Activated CD4-positive, CD25-positive, alpha-beta regulatory T cell (primary cell): ENCODE measurements around the gene RAB37.

Source experiments
- DNase-seq, 4 experiments: peaks; one replicate each; lab custom pipeline; 2025; lab: John Stamatoyannopoulos, UW

RAB37 gene

GRCh38 chr17:74760404-74761105, 23.5 kb downstream of the RAB37 start:
- DNase-seq = no peak

- DNase-seq = no peak
Observed at GRCh38 chr17:74761419-74761818, 24.4 kb downstream of the RAB37 start.

- no peak for DNase-seq
Observed at GRCh38 chr17:74761931-74762330, 24.9 kb downstream of the RAB37 start.

- DNase-seq = no peak
Observed at GRCh38 chr17:74763565-74764387, 26.7 kb downstream of the RAB37 start.

GRCh38 chr17:74764751-74765286, 27.8 kb downstream of the RAB37 start:
- no peak for DNase-seq

GRCh38 chr17:74766413-74766812, 29.4 kb downstream of the RAB37 start:
- no peak for DNase-seq

GRCh38 chr17:74767111-74767516, 30.1 kb downstream of the RAB37 start:
- DNase-seq = no peak

- DNase-seq = no peak
Observed at GRCh38 chr17:74768069-74768762, 31.2 kb downstream of the RAB37 start.

- DNase-seq = no peak
Observed at GRCh38 chr17:74768763-74769114, 31.7 kb downstream of the RAB37 start.

GRCh38 chr17:74769266-74769855, 32.3 kb downstream of the RAB37 start:
- no peak for DNase-seq

GRCh38 chr17:74769856-74770497, 32.9 kb downstream of the RAB37 start:
- DNase-seq = no peak

- DNase-seq = peak; percentile 32 to 69 (median 54)
Observed at GRCh38 chr17:74770498-74771318, 33.7 kb downstream of the RAB37 start.

- DNase-seq = no peak
Observed at GRCh38 chr17:74771319-74771914, 34.4 kb downstream of the RAB37 start.

GRCh38 chr17:74772053-74772452, 35.0 kb downstream of the RAB37 start:
- DNase-seq = no peak

- no peak for DNase-seq
Observed at GRCh38 chr17:74773414-74773813, 36.4 kb downstream of the RAB37 start.

GRCh38 chr17:74773871-74774286, 36.8 kb downstream of the RAB37 start:
- DNase-seq = no peak

GRCh38 chr17:74775409-74776043, 38.5 kb downstream of the RAB37 start:
- DNase-seq = no peak

- DNase-seq = peak; percentile 99 to 100 (median 99)
Observed at GRCh38 chr17:74776044-74776962, 39.2 kb downstream of the RAB37 start, which contains the start of gene NAT9. TSS of gene NAT9 (minus strand) at chr17:74776345. CDS start at chr17:74775698, 647 bp downstream.

GRCh38 chr17:74776990-74777389, 39.9 kb downstream of the RAB37 start:
- no peak for DNase-seq
